Mucosa of descending colon (tissue), 3 donors: ENCODE data around the gene CACNB4. TPM values are rescaled to one million over a fixed set of nuclear protein-coding genes. Genes with fewer than 3 reads are reported as not detected.

Experiments
- ATAC-seq: fragments of 200-7000 bp; cut with Tn5 transposase; one replicate; pipeline ENCODE4 v1.9.1; 2020; ENCODE audit warnings: mild to moderate bottlenecking, moderate library complexity
- DNase-seq, 3 donors: peaks; one replicate each; pipeline ENCODE4 v3.0.0-alpha.2; 2020
- H3K36me3 ChIP-seq: fragments of 200-600 bp; one replicate; pipeline ENCODE4 v1.8.0; 2021; ENCODE audit warnings: low read depth, mild to moderate bottlenecking
- H3K4me1 ChIP-seq: fragments of 200-600 bp; one replicate; pipeline ENCODE4 v1.8.0; 2021; ENCODE audit warnings: low read depth, mild to moderate bottlenecking
- H3K4me3 ChIP-seq: fragments of 200-600 bp; one replicate; pipeline ENCODE4 v1.8.0; 2021; ENCODE audit warnings: mild to moderate bottlenecking
- H3K9me3 ChIP-seq: fragments of 200-600 bp; one replicate; pipeline ENCODE4 v1.8.0; 2021; ENCODE audit warnings: mild to moderate bottlenecking
- CTCF ChIP-seq: fragments of 200-600 bp; IDR thresholded peaks from one replicate; pipeline ENCODE4 v1.8.0; 2022; ENCODE audit warnings: antibody characterized with exemption, mild to moderate bottlenecking
- intact Hi-C, 2 donors: fragments of 100-400 bp; cut with DNase I in 1 of 2; cut with micrococcal nuclease in 1 of 2; formaldehyde crosslinking; loops; one replicate each; pipeline versions ENCODE4 v1.11.0 to v1.11.1; 2022; cut with DNase I, micrococcal nuclease
- total RNA-seq, 3 donors: library from RNA; stranded (reverse); fragmentation: NEBNext Ultra II Directional in 2 of 3; extraction: Animal tissue kit (Norgen Biotek cat#: 25700) in 2 of 3; gene quantifications; one replicate each; pipeline versions ENCODE4 v1.2.1 to v1.2.4, GENCODE V29; 2021 to 2023
- donor health status: DM: no; HTN: no; CAD: no; lungs with moderate emphysema.
- donor health status: DM: no; HTN: no; CAD: no.
- donor health status: DM: no; HTN: yes; CAD: no.

The CACNB4 gene
- total RNA-seq, 3 donors from 2014 or later = 1.0 to 1.8 (median 1.4) TPM

- no peaks in the 10 kb centered on the region for H3K36me3 ChIP-seq
- no peak for TF ChIP-seq CTCF
- no peak overlapping the region for H3K4me3 ChIP-seq
- no peaks in the 10 kb centered on the region for H3K4me1 ChIP-seq
- intact Hi-C loops = no loop called here
- ATAC-seq = no peak
- H3K9me3 ChIP-seq = no peaks in the 10 kb centered on the region
- DNase-seq = no peak
These were observed 23.3 kb downstream of the CACNB4 start for GRCh38 chr2:152075461-152076050.

- Histone ChIP-seq H3K4me1 (no peaks in the 10 kb centered on the region), H3K4me3 (no peak overlapping the region), H3K36me3 (no peaks in the 10 kb centered on the region), H3K9me3 (no peaks in the 10 kb centered on the region)
- TF ChIP-seq CTCF = no peak
- intact Hi-C loops = no loop called here
- DNase-seq (no peak), ATAC-seq (no peak)
These were observed 26.8 kb downstream of the CACNB4 start for GRCh38 chr2:152072011-152072410.

DNA sequence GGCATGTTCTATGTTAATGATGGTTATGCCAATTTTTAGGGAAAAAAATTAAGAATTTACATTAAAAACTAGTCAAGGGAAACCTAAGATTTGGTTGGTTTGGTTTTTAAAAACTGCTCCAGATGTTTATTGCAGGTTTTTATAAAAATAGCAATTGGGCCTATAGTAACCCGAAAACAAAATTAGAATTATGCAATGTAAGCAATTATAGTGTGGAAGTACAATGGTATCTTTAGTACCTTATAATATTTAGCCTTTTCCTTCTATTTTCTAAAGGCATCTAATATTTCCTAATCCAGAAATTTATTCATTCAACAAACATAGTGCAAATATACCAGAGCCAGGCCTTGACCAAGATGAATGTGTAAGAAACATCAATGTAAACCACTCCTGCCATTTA, 27.3 kb downstream of the CACNB4 start:
- DNase-seq (no peak), ATAC-seq (no peak)
- Histone ChIP-seq H3K9me3 (no peaks in the 10 kb centered on the region), H3K4me3 (no peak overlapping the region), H3K4me1 (no peaks in the 10 kb centered on the region), H3K36me3 (no peaks in the 10 kb centered on the region)
- intact Hi-C loops = no loop called here
- TF ChIP-seq CTCF = no peak

GRCh38 chr2:152071092-152071491, 27.8 kb downstream of the CACNB4 start:
- intact Hi-C loops = no loop called here
- Histone ChIP-seq H3K9me3 (no peaks in the 10 kb centered on the region), H3K36me3 (no peaks in the 10 kb centered on the region), H3K4me3 (no peak overlapping the region), H3K4me1 (no peaks in the 10 kb centered on the region)
- DNase-seq = no peak
- ATAC-seq = no peak
- no peak for TF ChIP-seq CTCF

- intact Hi-C loops = no loop called here
- Histone ChIP-seq H3K36me3 (no peaks in the 10 kb centered on the region), H3K4me3 (no peak overlapping the region), H3K4me1 (no peaks in the 10 kb centered on the region), H3K9me3 (no peaks in the 10 kb centered on the region)
- TF ChIP-seq CTCF = no peak
- no peak for ATAC-seq
- no peak for DNase-seq
These were observed 30.6 kb downstream of the CACNB4 start for GRCh38 chr2:152068226-152068625.

DNA sequence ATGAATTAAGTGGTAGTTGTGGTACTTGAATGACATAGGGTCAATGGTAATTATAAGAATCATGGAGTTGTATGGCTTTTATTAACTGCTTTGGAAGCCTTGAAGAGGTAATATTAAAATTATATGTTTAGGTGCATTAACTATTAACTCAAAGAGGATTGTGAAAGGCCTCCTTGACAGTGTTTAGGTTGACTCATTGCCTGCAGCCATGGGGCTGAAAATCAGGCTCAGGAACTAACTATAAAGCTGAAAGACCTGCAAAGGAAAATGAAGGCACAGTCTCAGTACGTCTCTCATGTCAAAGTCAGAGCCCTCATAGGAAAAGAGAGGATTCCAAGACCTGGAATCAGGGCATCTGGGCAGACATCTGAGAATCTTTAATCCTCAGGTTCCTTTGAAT, 31.0 kb downstream of the CACNB4 start:
- H3K4me3 ChIP-seq = no peak overlapping the region

More for the DNA sequence above, 31.0 kb downstream of the CACNB4 start:
- H3K36me3 ChIP-seq = no peaks in the 10 kb centered on the region
- H3K4me1 ChIP-seq = no peaks in the 10 kb centered on the region
- TF ChIP-seq CTCF = no peak
- ATAC-seq (no peak), DNase-seq (no peak)
- no peaks in the 10 kb centered on the region for H3K9me3 ChIP-seq
- intact Hi-C loops = no loop called here
